GM19452 (cell line): Measurements from ENCODE around the gene TALDO1.

Source experiments
- ATAC-seq: cut with Tn5 transposase; IDR thresholded peaks from one replicate; pipeline ENCODE4 v1.9.1; 2021; ENCODE audit not compliant: unreplicated experiment

The TALDO1 gene

GRCh38 chr11:798093-798713, 50.9 kb downstream of the TALDO1 start, which contains the start of gene SLC25A22:
Gene SLC25A22 (minus strand): TSS chr11:798281. CDS start chr11:795006, 3,275 bp downstream.
- peak; percentile 60 for ATAC-seq

GRCh38 chr11:799641-800316, 52.5 kb downstream of the TALDO1 start:
- no peak for ATAC-seq

- no peak for ATAC-seq
These were observed 53.2 kb downstream of the TALDO1 start for GRCh38 chr11:800473-800872.

- no peak for ATAC-seq
These were observed 54.0 kb downstream of the TALDO1 start for GRCh38 chr11:801097-801780.

GRCh38 chr11:802018-802617, 54.9 kb downstream of the TALDO1 start:
- ATAC-seq = no peak

GRCh38 chr11:802693-803466, 55.6 kb downstream of the TALDO1 start:
- no peak for ATAC-seq

GRCh38 chr11:803467-803742, 56.1 kb downstream of the TALDO1 start:
- ATAC-seq = no peak

- no peak for ATAC-seq
These were observed 56.7 kb downstream of the TALDO1 start for GRCh38 chr11:803770-804598.

GRCh38 chr11:804599-804964, 57.3 kb downstream of the TALDO1 start:
- ATAC-seq = no peak

- no peak for ATAC-seq
These were observed 61.4 kb downstream of the TALDO1 start for GRCh38 chr11:808427-809286.

- peak; percentile 65 for ATAC-seq
These were observed 62.2 kb downstream of the TALDO1 start, which contains the start of gene RPLP2 for GRCh38 chr11:809287-810039. Gene RPLP2 (plus strand): TSS chr11:809967. CDS start chr11:810235, 268 bp downstream.

- peak; percentile 9 for ATAC-seq
These were observed 62.8 kb downstream of the TALDO1 start for GRCh38 chr11:810040-810567.

- ATAC-seq = no peak
These were observed 64.4 kb downstream of the TALDO1 start for GRCh38 chr11:811446-812245.

GRCh38 chr11:812390-812789, 65.1 kb downstream of the TALDO1 start:
- no peak for ATAC-seq

- no peak for ATAC-seq
These were observed 65.8 kb downstream of the TALDO1 start for GRCh38 chr11:813072-813455.

GRCh38 chr11:813456-814096, 66.3 kb downstream of the TALDO1 start:
- no peak for ATAC-seq
